Kidney (tissue), 14 donors: ENCODE data around the gene MCM3AP. TPM values are rescaled to one million over a fixed set of nuclear protein-coding genes. Genes with fewer than 3 reads are reported as not detected.

Source experiments
- DNase-seq, 5 donors: peaks; one replicate each; pipeline ENCODE4 v3.0.0-alpha.2; 2013 to 2020
- FAIRE-seq: peaks from 2 replicates; lab custom pipeline; 2012; peaks lifted over from hg19 to GRCh38; lab: Jason Lieb, UNC
- H3K27ac ChIP-seq, 2 donors: one replicate each; pipeline ENCODE4 v1.7.0; 2013; ENCODE audit warnings: low read depth in 2 of 2, low read length in 2 of 2, inconsistent platforms in 1 of 2
- H3K27me3 ChIP-seq: one replicate; pipeline ENCODE4 v1.7.1; 2013; ENCODE audit warnings: low read length, inconsistent platforms; ENCODE audit not compliant: control insufficient read depth, insufficient read depth
- H3K36me3 ChIP-seq, 3 donors: one replicate each; pipeline versions ENCODE4 v1.7.0 to v1.7.1; 2013; ENCODE audit warnings: low read length in 3 of 3, control low read depth in 1 of 3, inconsistent platforms in 1 of 3; ENCODE audit not compliant: insufficient read depth in 3 of 3, control insufficient read depth in 2 of 3
- H3K4me1 ChIP-seq, 3 donors: one replicate each; pipeline versions ENCODE4 v1.7.0 to v1.7.1; 2013; ENCODE audit warnings: low read length in 3 of 3, inconsistent platforms in 1 of 3, low read depth in 1 of 3; ENCODE audit not compliant: control insufficient read depth in 2 of 3, insufficient read depth in 2 of 3
- H3K4me3 ChIP-seq, 3 donors: one replicate each; pipeline versions ENCODE4 v1.7.0 to v1.8.1; 2013; ENCODE audit warnings: low read length in 3 of 3, control low read depth in 1 of 3, inconsistent platforms in 1 of 3
- H3K9ac ChIP-seq, 3 donors: one replicate each; pipeline versions ENCODE4 v1.7.0 to v1.7.1; 2013; ENCODE audit warnings: low read length in 3 of 3, control low read depth in 1 of 3, inconsistent platforms in 1 of 3
- H3K9me3 ChIP-seq, 3 donors: one replicate each; pipeline versions ENCODE4 v1.7.0 to v1.7.1; 2013; ENCODE audit warnings: low read length in 3 of 3, control low read depth in 1 of 3, inconsistent platforms in 1 of 3; ENCODE audit not compliant: control insufficient read depth in 2 of 3, insufficient read depth in 1 of 3
- CTCF ChIP-seq: IDR thresholded peaks from 3 replicates; pipeline ENCODE4 v1.5.1; 2012; ENCODE audit warnings: mild to moderate bottlenecking, moderate library complexity, borderline replicate concordance; ENCODE audit not compliant: insufficient read depth; ENCODE audit errors: extremely low read depth
- intact Hi-C: fragments of 100-400 bp; cut with DNase I; formaldehyde crosslinking; loops from one replicate; pipeline ENCODE4 v1.11.1; 2022
- polyA plus RNA-seq: library from polyadenylated mRNA; stranded (reverse); fragments of 350-450 nt; fragmentation: Illumina TruSeq; extraction: RNeasy Lipid Tissue Mini Kit (QIAGEN cat#74804); gene quantifications from one replicate; pipeline ENCODE4 v1.2.3, GENCODE V29; 2014; ENCODE audit warnings: low read depth, low replicate concordance; ENCODE audit not compliant: insufficient read depth
- total RNA-seq: library from RNA; stranded (reverse); fragmentation: NEBNext Ultra II Directional; extraction: Animal tissue kit (Norgen Biotek cat#: 25700); gene quantifications from one replicate; pipeline ENCODE4 v1.2.1, GENCODE V29; 2021
- donor health status: control.
- donor health status: control.
- donor health status: control.
- donor health status: control.
- donor health status: control.
- donor health status: DM: yes; HTN: yes; CAD: no.
- donor health status: Normal renal cell carcinoma (clear cell type).

The MCM3AP gene
- total and polyA plus RNA-seq, 2 donors from 2014 or later = 29.0 to 101 TPM

- intact Hi-C loops = no loop called here
- Histone ChIP-seq H3K27ac (no peak overlapping the region), H3K9me3 (no peaks in the 10 kb centered on the region), H3K9ac (no peak overlapping the region), H3K4me1 (no peaks in the 10 kb centered on the region), H3K27me3 (no peaks in the 10 kb centered on the region), H3K36me3 (peaks cover 0 to 20% (median 4%) of the 10 kb centered on the region in 3 donors), H3K4me3 (no peak overlapping the region)
- FAIRE-seq = no peak
- DNase-seq = peak in 1 of 5 donors; percentile 5
- no peak for TF ChIP-seq CTCF
These were observed 66.4 kb downstream of the MCM3AP start for GRCh38 chr21:46218906-46219590.

- Histone ChIP-seq H3K4me3 (no peak overlapping the region), H3K27ac (no peak overlapping the region), H3K9ac (no peak overlapping the region), H3K9me3 (no peaks in the 10 kb centered on the region), H3K36me3 (peaks cover 0 to 20% (median 4%) of the 10 kb centered on the region in 3 donors), H3K4me1 (no peaks in the 10 kb centered on the region), H3K27me3 (no peaks in the 10 kb centered on the region)
- no peak for FAIRE-seq
- TF ChIP-seq CTCF = no peak
- DNase-seq = no peak
- intact Hi-C loops = no loop called here
These were observed 67.8 kb downstream of the MCM3AP start for GRCh38 chr21:46217511-46218196.

- no peak overlapping the region for H3K4me3 ChIP-seq
- no peak overlapping the region for H3K9ac ChIP-seq
- DNase-seq = peak in 2 of 5 donors; percentile 6 to 11
- H3K27ac ChIP-seq = no peak overlapping the region
- H3K36me3 ChIP-seq = peaks cover 0 to 15% (median 4%) of the 10 kb centered on the region in 3 donors
- intact Hi-C loops = no loop called here
- H3K27me3 ChIP-seq = no peaks in the 10 kb centered on the region
- no peak for TF ChIP-seq CTCF
- no peaks in the 10 kb centered on the region for H3K4me1 ChIP-seq
- FAIRE-seq = no peak
- H3K9me3 ChIP-seq = no peaks in the 10 kb centered on the region
These were observed 69.2 kb downstream of the MCM3AP start for GRCh38 chr21:46216132-46216747.
